ENCODE data around the gene PRDM16.

The PRDM16 gene

GRCh38 chr1:3369446-3370076, 300.6 kb downstream of the PRDM16 start:
- no peaks in the 10 kb centered on the region for H3K27me3 ChIP-seq (ENCODE audit: control insufficient read depth, insufficient read depth, low read length)
- no CpG with 5 or more reads among the region's 12 CpGs for WGBS (ENCODE audit: insufficient coverage, insufficient read length)
- DNase-seq (ENCODE audit: low read depth, low spot score): no peak
- H3K4me3 ChIP-seq (ENCODE audit: low read length): no peak overlapping the region
- no peaks in the 10 kb centered on the region; the same call in 1 of the 2 replicates for H3K36me3 ChIP-seq (ENCODE audit: control insufficient read depth, insufficient read depth, low read length)
- H3K4me1 ChIP-seq (ENCODE audit: control insufficient read depth, insufficient read depth, low read length): no peaks in the 10 kb centered on the region
- H3K27ac ChIP-seq (ENCODE audit: low read length): no peak overlapping the region
- no peaks in the 10 kb centered on the region for H3K9me3 ChIP-seq (ENCODE audit: control insufficient read depth, insufficient read depth, low read length)

GRCh38 chr1:3370856-3371703, 302.1 kb downstream of the PRDM16 start:
- H3K4me1 ChIP-seq (ENCODE audit: control insufficient read depth, insufficient read depth, low read length): no peaks in the 10 kb centered on the region
- H3K36me3 ChIP-seq (ENCODE audit: control insufficient read depth, insufficient read depth, low read length): no peaks in the 10 kb centered on the region; the same call in 1 of the 2 replicates
- WGBS (ENCODE audit: insufficient coverage, insufficient read length): no CpG with 5 or more reads among the region's 4 CpGs
- DNase-seq (ENCODE audit: low read depth, low spot score): no peak
- H3K27ac ChIP-seq (ENCODE audit: low read length): no peak overlapping the region
- no peak overlapping the region for H3K4me3 ChIP-seq (ENCODE audit: low read length)
- no peaks in the 10 kb centered on the region for H3K27me3 ChIP-seq (ENCODE audit: control insufficient read depth, insufficient read depth, low read length)
- H3K9me3 ChIP-seq (ENCODE audit: control insufficient read depth, insufficient read depth, low read length): no peaks in the 10 kb centered on the region

GRCh38 chr1:3372317-3372716, 303.3 kb downstream of the PRDM16 start:
- Histone ChIP-seq H3K4me1 (ENCODE audit: control insufficient read depth, insufficient read depth, low read length) (no peaks in the 10 kb centered on the region), H3K9me3 (ENCODE audit: control insufficient read depth, insufficient read depth, low read length) (no peaks in the 10 kb centered on the region), H3K27me3 (ENCODE audit: control insufficient read depth, insufficient read depth, low read length) (no peaks in the 10 kb centered on the region), H3K36me3 (ENCODE audit: control insufficient read depth, insufficient read depth, low read length) (no peaks in the 10 kb centered on the region; the same call in 1 of the 2 replicates), H3K27ac (ENCODE audit: low read length) (no peak overlapping the region), H3K4me3 (ENCODE audit: low read length) (no peak overlapping the region)
- DNase-seq (ENCODE audit: low read depth, low spot score): no peak
- no CpG with 5 or more reads among the region's 9 CpGs for WGBS (ENCODE audit: insufficient coverage, insufficient read length)

GRCh38 chr1:3373175-3373574, 304.2 kb downstream of the PRDM16 start:
- Histone ChIP-seq H3K9me3 (ENCODE audit: control insufficient read depth, insufficient read depth, low read length) (0 out of 2 replicates have a peak, but pooled peaks cover 2% of the 10 kb centered on the region), H3K4me3 (ENCODE audit: low read length) (no peak overlapping the region), H3K27me3 (ENCODE audit: control insufficient read depth, insufficient read depth, low read length) (no peaks in the 10 kb centered on the region), H3K4me1 (ENCODE audit: control insufficient read depth, insufficient read depth, low read length) (no peaks in the 10 kb centered on the region), H3K36me3 (ENCODE audit: control insufficient read depth, insufficient read depth, low read length) (no peaks in the 10 kb centered on the region; the same call in 1 of the 2 replicates), H3K27ac (ENCODE audit: low read length) (no peak overlapping the region)
- no peak for DNase-seq (ENCODE audit: low read depth, low spot score)
- no CpG with 5 or more reads among the region's 19 CpGs for WGBS (ENCODE audit: insufficient coverage, insufficient read length)

- H3K27me3 ChIP-seq (ENCODE audit: control insufficient read depth, insufficient read depth, low read length): no peaks in the 10 kb centered on the region
- no peak overlapping the region for H3K4me3 ChIP-seq (ENCODE audit: low read length)
- no CpG with 5 or more reads among the region's 20 CpGs for WGBS (ENCODE audit: insufficient coverage, insufficient read length)
- H3K9me3 ChIP-seq (ENCODE audit: control insufficient read depth, insufficient read depth, low read length): 0 out of 2 replicates have a peak, but pooled peaks cover 2% of the 10 kb centered on the region
- H3K36me3 ChIP-seq (ENCODE audit: control insufficient read depth, insufficient read depth, low read length): no peaks in the 10 kb centered on the region; the same call in 1 of the 2 replicates
- no peak for DNase-seq (ENCODE audit: low read depth, low spot score)
- no peaks in the 10 kb centered on the region for H3K4me1 ChIP-seq (ENCODE audit: control insufficient read depth, insufficient read depth, low read length)
- H3K27ac ChIP-seq (ENCODE audit: low read length): no peak overlapping the region
Measured at GRCh38 chr1:3373700-3374405, 304.9 kb downstream of the PRDM16 start.

- H3K4me1 ChIP-seq (ENCODE audit: control insufficient read depth, insufficient read depth, low read length): no peaks in the 10 kb centered on the region
- no peaks in the 10 kb centered on the region for H3K27me3 ChIP-seq (ENCODE audit: control insufficient read depth, insufficient read depth, low read length)
- no peaks in the 10 kb centered on the region; the same call in 1 of the 2 replicates for H3K36me3 ChIP-seq (ENCODE audit: control insufficient read depth, insufficient read depth, low read length)
- no CpG with 5 or more reads among the region's 11 CpGs for WGBS (ENCODE audit: insufficient coverage, insufficient read length)
- 0 out of 2 replicates have a peak, but pooled peaks cover 2% of the 10 kb centered on the region for H3K9me3 ChIP-seq (ENCODE audit: control insufficient read depth, insufficient read depth, low read length)
- H3K27ac ChIP-seq (ENCODE audit: low read length): no peak overlapping the region
- no peak overlapping the region for H3K4me3 ChIP-seq (ENCODE audit: low read length)
- no peak for DNase-seq (ENCODE audit: low read depth, low spot score)
Measured at GRCh38 chr1:3375245-3375644, 306.2 kb downstream of the PRDM16 start.

- DNase-seq (ENCODE audit: low read depth, low spot score): no peak
- no peak overlapping the region for H3K4me3 ChIP-seq (ENCODE audit: low read length)
- no peaks in the 10 kb centered on the region; the same call in 1 of the 2 replicates for H3K36me3 ChIP-seq (ENCODE audit: control insufficient read depth, insufficient read depth, low read length)
- WGBS (ENCODE audit: insufficient coverage, insufficient read length): no CpG with 5 or more reads among the region's 12 CpGs
- no peaks in the 10 kb centered on the region for H3K27me3 ChIP-seq (ENCODE audit: control insufficient read depth, insufficient read depth, low read length)
- 0 out of 2 replicates have a peak, but pooled peaks cover 2% of the 10 kb centered on the region for H3K9me3 ChIP-seq (ENCODE audit: control insufficient read depth, insufficient read depth, low read length)
- H3K4me1 ChIP-seq (ENCODE audit: control insufficient read depth, insufficient read depth, low read length): no peaks in the 10 kb centered on the region
- H3K27ac ChIP-seq (ENCODE audit: low read length): no peak overlapping the region
Measured at GRCh38 chr1:3377166-3377565, 308.2 kb downstream of the PRDM16 start.

GRCh38 chr1:3377604-3378279, 308.7 kb downstream of the PRDM16 start:
- no peak for DNase-seq (ENCODE audit: low read depth, low spot score)
- no peak overlapping the region for H3K4me3 ChIP-seq (ENCODE audit: low read length)
- H3K36me3 ChIP-seq (ENCODE audit: control insufficient read depth, insufficient read depth, low read length): no peaks in the 10 kb centered on the region; the same call in 1 of the 2 replicates
- H3K9me3 ChIP-seq (ENCODE audit: control insufficient read depth, insufficient read depth, low read length): 0 out of 2 replicates have a peak, but pooled peaks cover 2% of the 10 kb centered on the region
- no peaks in the 10 kb centered on the region for H3K27me3 ChIP-seq (ENCODE audit: control insufficient read depth, insufficient read depth, low read length)
- no peaks in the 10 kb centered on the region for H3K4me1 ChIP-seq (ENCODE audit: control insufficient read depth, insufficient read depth, low read length)
- no peak overlapping the region for H3K27ac ChIP-seq (ENCODE audit: low read length)
- WGBS (ENCODE audit: insufficient coverage, insufficient read length): no CpG with 5 or more reads among the region's 24 CpGs

- H3K27ac ChIP-seq (ENCODE audit: low read length): no peak overlapping the region
- peaks cover 2% of the 10 kb centered on the region; the same call in 1 of the 2 replicates for H3K9me3 ChIP-seq (ENCODE audit: control insufficient read depth, insufficient read depth, low read length)
- H3K27me3 ChIP-seq (ENCODE audit: control insufficient read depth, insufficient read depth, low read length): no peaks in the 10 kb centered on the region
- H3K4me1 ChIP-seq (ENCODE audit: control insufficient read depth, insufficient read depth, low read length): no peaks in the 10 kb centered on the region
- DNase-seq (ENCODE audit: low read depth, low spot score): no peak
- WGBS (ENCODE audit: insufficient coverage, insufficient read length): no CpG with 5 or more reads among the region's 17 CpGs
- H3K4me3 ChIP-seq (ENCODE audit: low read length): no peak overlapping the region
- H3K36me3 ChIP-seq (ENCODE audit: control insufficient read depth, insufficient read depth, low read length): no peaks in the 10 kb centered on the region; the same call in 1 of the 2 replicates
Measured at GRCh38 chr1:3378411-3379208, 309.6 kb downstream of the PRDM16 start.

Data from iPS DF 6.9 (cell line).